K562 (cell line): ENCODE data around the gene TRAPPC8. TPM values are rescaled to one million over a fixed set of nuclear protein-coding genes. Genes with fewer than 3 reads are reported as not detected.

Source experiments
- ARID4B ChIP-seq: sonication (generic); formaldehyde crosslinking; IDR thresholded peaks from 2 replicates; pipeline ENCODE4 v1.8.0; 2022; ENCODE audit warnings: mild to moderate bottlenecking, missing genetic modification reagents
- DDX20 ChIP-seq: fragments of 450-650 bp; IDR thresholded peaks from 2 replicates; pipeline ENCODE4 v1.6.1; 2016; ENCODE audit warnings: missing genetic modification characterization, low read depth, mild to moderate bottlenecking, missing compliant biosample characterization, moderate library complexity
- MED1 ChIP-seq: sonication (generic); formaldehyde crosslinking; IDR thresholded peaks from 2 replicates; pipeline ENCODE4 v1.8.1; 2023; ENCODE audit warnings: missing genetic modification reagents, borderline replicate concordance
- MITF ChIP-seq: IDR thresholded peaks from 2 replicates; pipeline ENCODE4 v1.6.1; 2014; ENCODE audit warnings: antibody characterized with exemption
- RB1 ChIP-seq: fragments of 450-650 bp; IDR thresholded peaks from 2 replicates; pipeline ENCODE4 v1.6.1; 2017; ENCODE audit warnings: low read depth, mild to moderate bottlenecking
- RBM22 ChIP-seq: fragments of 200-400 bp; formaldehyde crosslinking; IDR thresholded peaks from 2 replicates; pipeline ENCODE4 v1.6.1; 2018; ENCODE audit warnings: low read length, low read depth; ENCODE audit not compliant: poor library complexity, severe bottlenecking
- RFX1 ChIP-seq: fragments of 450-650 bp; IDR thresholded peaks from 2 replicates; pipeline ENCODE4 v1.6.1; 2016; ENCODE audit warnings: mild to moderate bottlenecking, moderate library complexity
- TAF7 ChIP-seq: fragments of 450-650 bp; IDR thresholded peaks from 2 replicates; pipeline ENCODE4 v1.6.1; 2016; ENCODE audit warnings: missing genetic modification characterization, missing compliant biosample characterization
- UBTF ChIP-seq, 2 experiments: IDR thresholded peaks; 2 replicates each; pipeline ENCODE4 v1.6.1; 2012; ENCODE audit warnings: improper control_type of control experiment in 2 of 2, low read depth in 2 of 2, low read length in 2 of 2, borderline replicate concordance in 1 of 2
- ZFP91 ChIP-seq: sonication (generic); formaldehyde crosslinking; IDR thresholded peaks from 2 replicates; pipeline ENCODE4 v1.8.0; 2022; ENCODE audit warnings: mild to moderate bottlenecking, missing genetic modification reagents
- polyA plus RNA-seq, 8 experiments: library from polyadenylated mRNA; depleted of rRNA in 4 of 8; stranded (reverse) in 5 of 8; unstranded in 3 of 8; fragments of >200 nt; fragmentation: Nextera tagmentation in 2 of 8; fragmentation: Illumina TruSeq in 1 of 8; extraction: Ambion mirVana in 2 of 8; extraction: Trizol in 1 of 8; gene quantifications; 2 replicates each; pipeline versions ENCODE4 v1.2.1 to v1.2.3, GENCODE V29; 2011 to 2014; ENCODE audit warnings: inconsistent platforms in 1 of 8, missing spikeins in 1 of 8
- total RNA-seq, 7 experiments: library from RNA; depleted of rRNA in 6 of 7; stranded (reverse); fragments of >200 nt in 6 of 7; fragmentation: Illumina TruSeq in 2 of 7; extraction: Trizol in 2 of 7; gene quantifications; 2 replicates each; pipeline versions ENCODE4 v1.2.1 to v1.2.3, GENCODE V29; 2011 to 2021; ENCODE audit warnings: low replicate concordance in 1 of 7

Gene TRAPPC8
- total and polyA plus RNA-seq, 9 of the 15 experiments (the other 6 are each of a cell fraction or from before 2014, with no cell fraction given), result 20.1 to 111 (median 35.6) TPM

- TF ChIP-seq RB1, result peak; percentile 22; the same call in 1 of the 2 replicates
- TF ChIP-seq TAF7, result peak; percentile 85
- TF ChIP-seq RFX1, result peak; percentile 28; the same call in 1 of the 2 replicates
- peak; percentile 92 for TF ChIP-seq MITF
- TF ChIP-seq MED1, result no peak
- TF ChIP-seq UBTF (IDR thresholded peaks at IDR 0.05; ENCODE audit: borderline replicate concordance in 1 of 2, low read depth in 2 of 2, low read length in 2 of 2), result 0 out of 4 replicates have a peak, but pooled peaks of 1 of the 2 experiments have one; percentile 5
- 0 out of 2 replicates have a peak, but pooled peaks have one; percentile 42 for TF ChIP-seq ARID4B (CRISPR knock-in tag)
- no peak for TF ChIP-seq DDX20
- TF ChIP-seq ZFP91 (CRISPR knock-in tag), result peak; percentile 87
- peak; percentile 70 for TF ChIP-seq RBM22
Observed at GRCh38 chr18:31942999-31943877, at the start of gene TRAPPC8 (continued).
